HG03097 (cell line): ENCODE results near the gene MYO5C.

Source experiments
- ATAC-seq: cut with Tn5 transposase; IDR thresholded peaks from one replicate; pipeline ENCODE4 v1.9.1; 2021; ENCODE audit not compliant: unreplicated experiment, low FRiP score

Gene MYO5C

GRCh38 chr15:52153900-52154895 lies 141.4 kb downstream of the MYO5C start:
- no peak for ATAC-seq

DNA sequence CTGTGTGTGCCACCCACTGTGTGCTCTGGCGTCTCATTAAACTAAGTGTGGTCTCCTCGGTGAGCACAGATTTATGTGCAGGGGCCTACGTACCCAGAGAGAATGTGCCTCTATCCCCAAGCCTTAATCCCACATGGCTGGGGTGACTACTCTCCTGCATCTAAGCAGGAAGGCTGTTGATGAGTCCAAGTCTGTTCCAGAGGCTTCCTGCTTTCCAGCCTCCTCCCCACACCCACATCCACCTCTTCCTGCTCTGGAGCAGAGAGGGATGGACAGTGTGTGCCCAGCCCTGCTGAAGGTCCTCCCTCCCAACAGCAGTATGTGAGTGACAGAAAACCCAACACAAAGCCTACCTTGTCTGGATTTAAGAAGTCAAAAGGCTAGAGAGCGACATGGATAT lies 144.3 kb downstream of the MYO5C start:
- no peak for ATAC-seq

DNA sequence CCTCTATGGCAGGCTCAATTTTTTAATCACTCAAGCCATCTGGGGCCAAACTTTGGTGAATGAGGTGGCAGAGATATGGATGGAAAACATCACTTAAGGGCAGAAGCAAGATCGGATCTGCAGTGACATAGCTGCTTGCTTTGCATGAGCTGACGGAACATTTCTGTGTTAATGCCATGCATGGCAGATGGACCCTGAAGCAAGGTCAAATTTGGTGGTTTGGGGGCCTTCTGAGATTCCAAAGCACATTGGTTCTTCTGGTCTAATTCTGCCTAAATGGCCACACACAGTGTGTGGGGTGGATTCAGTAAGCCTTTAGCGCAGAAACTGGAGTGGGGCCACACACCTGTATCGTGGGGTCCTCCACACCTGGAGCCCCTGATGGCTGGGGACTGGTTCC lies 144.7 kb downstream of the MYO5C start:
- ATAC-seq = no peak

- no peak for ATAC-seq
Observed at GRCh38 chr15:52150043-52150825, 145.4 kb downstream of the MYO5C start.

DNA sequence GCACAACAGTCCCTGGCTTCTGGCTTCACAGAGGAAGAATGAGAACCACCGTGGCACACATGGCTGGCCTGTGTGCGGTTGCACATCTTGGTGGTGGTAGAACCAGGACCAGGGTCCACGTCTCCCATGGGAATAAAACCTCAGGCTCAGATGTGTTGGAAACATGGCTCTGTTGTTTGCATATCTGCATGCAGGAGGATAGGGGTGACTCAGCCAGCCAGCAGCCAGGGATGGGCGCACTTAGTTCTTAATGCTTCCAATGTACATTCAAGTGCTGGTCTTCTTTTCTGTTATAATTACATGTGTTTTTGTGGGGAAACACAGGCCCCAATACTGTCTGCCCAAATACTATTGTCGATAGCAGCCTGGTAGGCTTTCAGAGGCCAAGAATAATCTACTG lies 147.2 kb downstream of the MYO5C start:
- ATAC-seq = no peak

- no peak for ATAC-seq
Observed at GRCh38 chr15:52146776-52147175, 148.8 kb downstream of the MYO5C start.

DNA sequence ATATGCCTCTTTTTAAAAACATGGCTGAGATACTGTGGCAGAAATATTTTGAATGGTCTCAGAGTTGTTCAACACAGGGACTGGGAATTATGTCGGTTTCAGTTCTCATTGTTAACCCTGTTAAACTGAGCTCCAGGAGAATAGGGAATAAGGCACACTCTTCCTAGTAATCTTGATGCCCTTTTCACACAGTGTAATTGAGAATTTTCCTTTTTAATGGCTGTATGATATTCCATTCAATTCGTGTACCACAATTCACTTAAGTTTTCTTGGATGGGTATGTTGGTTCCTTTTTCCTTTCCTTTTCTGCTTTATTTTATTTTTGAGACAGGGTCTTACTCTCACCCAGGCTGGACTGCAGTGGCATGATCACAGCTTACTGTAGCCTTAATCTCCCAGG lies 149.3 kb downstream of the MYO5C start:
- no peak for ATAC-seq

DNA sequence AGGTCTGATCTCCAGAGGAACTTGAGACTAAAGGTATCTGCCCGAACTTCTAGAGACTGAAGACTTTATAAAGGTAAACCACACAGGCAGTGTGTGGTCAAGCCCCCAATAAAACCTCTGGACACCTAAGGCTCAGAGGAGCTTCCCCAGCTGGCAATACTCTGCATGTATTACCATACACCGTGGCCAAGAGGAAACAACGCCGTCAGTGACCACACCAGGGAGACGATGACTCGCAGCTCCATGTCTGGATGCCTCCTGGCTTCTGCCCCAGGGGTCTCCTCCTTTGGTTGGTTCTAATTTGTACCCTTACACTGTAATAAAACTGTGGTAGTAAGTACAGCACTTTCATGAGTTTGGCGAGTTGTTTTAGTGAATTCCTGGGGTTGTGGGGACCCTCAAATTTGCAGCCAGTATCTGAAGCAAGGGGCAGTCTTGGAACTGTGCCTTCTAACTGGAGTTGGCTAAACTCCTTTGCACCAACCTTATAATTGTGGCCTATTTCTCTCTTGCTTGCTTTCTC lies 150.9 kb downstream of the MYO5C start:
- no peak for ATAC-seq

- no peak for ATAC-seq
Observed at GRCh38 chr15:52143873-52144272, 151.7 kb downstream of the MYO5C start.
